ENCODE measurements around the gene SPECC1. TPM values are rescaled to one million over a fixed set of nuclear protein-coding genes. Genes with fewer than 3 reads are reported as not detected.

The SPECC1 gene
- total RNA-seq, 1 donor from 2014 or later: 93.1 TPM

DNA sequence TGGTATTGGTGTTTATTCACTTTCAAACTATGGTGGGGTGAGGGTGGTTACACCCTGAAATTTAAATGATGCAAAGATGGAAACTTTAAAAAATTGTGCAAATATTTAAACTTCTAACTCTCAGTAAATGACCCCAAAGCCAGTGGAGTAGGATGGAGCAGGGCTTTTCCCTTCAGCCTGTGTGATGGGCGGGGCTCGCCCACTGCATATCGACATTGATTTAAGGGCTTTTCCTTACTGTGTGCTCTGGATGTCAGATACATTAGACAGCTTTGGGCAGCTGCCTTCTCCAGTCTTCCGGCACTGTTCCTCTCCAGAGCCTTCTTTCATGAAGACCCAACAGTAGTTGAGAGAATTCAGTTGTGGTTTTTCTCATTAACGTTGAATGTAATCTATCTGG lies 99.9 kb downstream of the SPECC1 start:
- Histone ChIP-seq H3K9ac (no peak overlapping the region), H3K36me3 (no peaks in the 10 kb centered on the region), H3K4me2 (no peak overlapping the region), H3K27ac (no peak overlapping the region), H3K79me2 (ENCODE audit: low read depth) (no peaks in the 10 kb centered on the region), H3K4me1 (no peaks in the 10 kb centered on the region), H3K27me3 (no peaks in the 10 kb centered on the region), H2AFZ (replicated peaks) (no peak overlapping the region), H3F3A (ENCODE audit: low read depth) (no peaks in the 10 kb centered on the region), H3K4me3 (no peak overlapping the region), H4K20me1 (ENCODE audit: low read depth) (no peaks in the 10 kb centered on the region), H3K9me3 (ENCODE audit: low read depth) (no peaks in the 10 kb centered on the region)
- H3K27ac Mint-ChIP-seq: no peak overlapping the region
- no peak overlapping the region for H3K4me3 Mint-ChIP-seq
- no peaks in the 10 kb centered on the region for H3K4me1 Mint-ChIP-seq
- TF ChIP-seq EZH2 (IDR thresholded peaks at IDR 0.05): no peak
- TF ChIP-seq EZH2phosphoT487 (IDR thresholded peaks at IDR 0.05): no peak
- TF ChIP-seq, protein P1, sequence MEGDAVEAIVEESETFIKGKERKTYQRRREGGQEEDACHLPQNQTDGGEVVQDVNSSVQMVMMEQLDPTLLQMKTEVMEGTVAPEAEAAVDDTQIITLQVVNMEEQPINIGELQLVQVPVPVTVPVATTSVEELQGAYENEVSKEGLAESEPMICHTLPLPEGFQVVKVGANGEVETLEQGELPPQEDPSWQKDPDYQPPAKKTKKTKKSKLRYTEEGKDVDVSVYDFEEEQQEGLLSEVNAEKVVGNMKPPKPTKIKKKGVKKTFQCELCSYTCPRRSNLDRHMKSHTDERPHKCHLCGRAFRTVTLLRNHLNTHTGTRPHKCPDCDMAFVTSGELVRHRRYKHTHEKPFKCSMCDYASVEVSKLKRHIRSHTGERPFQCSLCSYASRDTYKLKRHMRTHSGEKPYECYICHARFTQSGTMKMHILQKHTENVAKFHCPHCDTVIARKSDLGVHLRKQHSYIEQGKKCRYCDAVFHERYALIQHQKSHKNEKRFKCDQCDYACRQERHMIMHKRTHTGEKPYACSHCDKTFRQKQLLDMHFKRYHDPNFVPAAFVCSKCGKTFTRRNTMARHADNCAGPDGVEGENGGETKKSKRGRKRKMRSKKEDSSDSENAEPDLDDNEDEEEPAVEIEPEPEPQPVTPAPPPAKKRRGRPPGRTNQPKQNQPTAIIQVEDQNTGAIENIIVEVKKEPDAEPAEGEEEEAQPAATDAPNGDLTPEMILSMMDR (IDR thresholded peaks at IDR 0.05): no peak
- peaks cover 2% of the 10 kb centered on the region for H3K9me3 Mint-ChIP-seq
- no peaks in the 10 kb centered on the region for H3K36me3 Mint-ChIP-seq
- DNase-seq (ENCODE audit: low spot score): no peak
- H3K27me3 Mint-ChIP-seq (ENCODE audit: insufficient read depth, low read depth): peaks cover 4% of the 10 kb centered on the region

DNA sequence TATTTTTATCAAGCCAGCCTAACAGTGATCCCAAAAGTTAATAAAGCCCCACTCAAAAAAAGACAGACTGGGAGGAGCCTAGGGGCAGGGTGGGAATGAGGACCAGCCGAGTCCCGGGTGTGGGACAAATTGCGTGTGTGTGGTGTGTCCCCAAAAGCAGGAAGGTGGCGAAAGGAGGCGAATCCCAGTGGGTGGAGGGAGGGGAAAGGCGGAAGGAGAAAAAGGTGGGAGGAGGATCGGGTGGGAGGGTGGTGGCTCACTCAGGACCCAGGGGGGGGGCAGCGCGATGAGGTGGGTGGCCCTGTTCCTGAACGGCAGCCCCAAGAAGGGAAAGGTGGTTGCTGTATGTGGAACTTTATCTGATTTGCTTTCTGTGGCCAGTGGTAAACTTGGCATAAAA lies 102.4 kb downstream of the SPECC1 start:
- Mint-ChIP-seq H3K9me3 (peaks cover 2% of the 10 kb centered on the region), H3K4me3 (no peak overlapping the region)
- DNase-seq (ENCODE audit: low spot score): no peak

DNA sequence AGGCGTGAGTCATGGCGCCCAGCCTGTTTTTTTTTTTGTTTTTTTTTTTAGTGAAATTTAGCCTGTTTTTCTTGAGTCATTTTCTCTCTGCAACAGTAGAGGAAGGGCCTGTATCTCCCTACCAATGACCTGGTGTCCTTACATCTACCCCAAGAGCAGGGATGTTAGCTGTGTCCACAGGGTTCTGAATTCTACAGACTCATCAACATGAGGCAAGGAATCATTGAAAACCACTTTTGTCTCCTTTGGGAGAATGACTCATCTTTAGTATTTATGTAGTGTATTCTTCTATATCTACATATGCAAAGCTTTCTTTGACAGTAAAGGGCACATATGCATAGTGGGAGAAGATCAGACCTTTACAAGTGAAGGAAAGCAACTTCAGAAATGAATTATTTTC lies 105.3 kb downstream of the SPECC1 start:
- no peaks in the 10 kb centered on the region for H3K36me3 ChIP-seq
- H3K4me1 Mint-ChIP-seq: no peaks in the 10 kb centered on the region

More for the DNA sequence above, 102.4 kb downstream of the SPECC1 start:
- no peak overlapping the region for H3K27ac Mint-ChIP-seq
- Histone ChIP-seq H3K4me2 (no peak overlapping the region), H3K4me3 (no peak overlapping the region), H4K20me1 (ENCODE audit: low read depth) (no peaks in the 10 kb centered on the region), H3F3A (ENCODE audit: low read depth) (no peaks in the 10 kb centered on the region), H3K79me2 (ENCODE audit: low read depth) (no peaks in the 10 kb centered on the region), H2AFZ (replicated peaks) (no peak overlapping the region), H3K36me3 (no peaks in the 10 kb centered on the region), H3K9ac (no peak overlapping the region), H3K27me3 (no peaks in the 10 kb centered on the region), H3K4me1 (no peaks in the 10 kb centered on the region), H3K9me3 (ENCODE audit: low read depth) (no peaks in the 10 kb centered on the region), H3K27ac (no peak overlapping the region)
- H3K27me3 Mint-ChIP-seq (ENCODE audit: insufficient read depth, low read depth): peaks cover 4% of the 10 kb centered on the region
- no peaks in the 10 kb centered on the region for H3K36me3 Mint-ChIP-seq
- H3K4me1 Mint-ChIP-seq: no peaks in the 10 kb centered on the region
- TF ChIP-seq EZH2 (IDR thresholded peaks at IDR 0.05) (no peak), EZH2phosphoT487 (IDR thresholded peaks at IDR 0.05) (no peak)
- TF ChIP-seq, protein P1 (IDR thresholded peaks at IDR 0.05): no peak

More for the DNA sequence above, 105.3 kb downstream of the SPECC1 start:
- Histone ChIP-seq H3K4me3 (no peak overlapping the region), H3K9me3 (ENCODE audit: low read depth) (no peaks in the 10 kb centered on the region), H3F3A (ENCODE audit: low read depth) (no peaks in the 10 kb centered on the region), H3K4me2 (no peak overlapping the region), H3K79me2 (ENCODE audit: low read depth) (no peaks in the 10 kb centered on the region), H3K9ac (no peak overlapping the region), H3K4me1 (no peaks in the 10 kb centered on the region), H3K27ac (no peak overlapping the region), H3K27me3 (no peaks in the 10 kb centered on the region), H2AFZ (replicated peaks) (no peak overlapping the region), H4K20me1 (ENCODE audit: low read depth) (no peaks in the 10 kb centered on the region)
- Mint-ChIP-seq H3K4me3 (no peak overlapping the region), H3K27ac (no peak overlapping the region), H3K27me3 (ENCODE audit: insufficient read depth, low read depth) (peaks cover 2% of the 10 kb centered on the region), H3K36me3 (no peaks in the 10 kb centered on the region), H3K9me3 (peaks cover 2% of the 10 kb centered on the region)
- TF ChIP-seq EZH2phosphoT487 (IDR thresholded peaks at IDR 0.05): no peak
- TF ChIP-seq, protein P1 (IDR thresholded peaks at IDR 0.05): no peak
- TF ChIP-seq EZH2 (IDR thresholded peaks at IDR 0.05): no peak
- DNase-seq (ENCODE audit: low spot score): no peak
